Cardiac muscle cell (in vitro differentiated cells and primary cell): ENCODE data around the gene CD244. TPM values are rescaled to one million over a fixed set of nuclear protein-coding genes. Genes with fewer than 3 reads are reported as not detected.

Experiments used
- DNase-seq, 2 donors: peaks; one replicate each; pipeline versions ENCODE4 v3.0.0 to v3.0.0-alpha.2; 2010 to 2017; ENCODE audit warnings: low read depth in 1 of 2, low spot score in 1 of 2
- H3K27ac ChIP-seq: fragments of 200-600 bp; sonication (generic); 2 replicates; pipeline ENCODE4 v1.5.1; 2016
- H3K27me3 ChIP-seq: fragments of 200-600 bp; sonication (generic); 2 replicates; pipeline ENCODE4 v1.6.0; 2016; ENCODE audit warnings: control low read depth
- H3K36me3 ChIP-seq: fragments of 200-600 bp; sonication (generic); 2 replicates; pipeline ENCODE4 v1.5.1; 2016; ENCODE audit warnings: control low read depth
- H3K4me1 ChIP-seq: fragments of 200-600 bp; sonication (generic); 2 replicates; pipeline ENCODE4 v1.8.1; 2017; ENCODE audit warnings: low read depth, mild to moderate bottlenecking, mixed run types
- H3K4me3 ChIP-seq: fragments of 200-600 bp; sonication (generic); 2 replicates; pipeline ENCODE4 v1.5.1; 2016; ENCODE audit warnings: mild to moderate bottlenecking
- H3K9me3 ChIP-seq: fragments of 200-600 bp; sonication (generic); 2 replicates; pipeline ENCODE4 v1.5.1; 2017; ENCODE audit warnings: low read depth, mild to moderate bottlenecking, control low read depth
- CTCF ChIP-seq: IDR thresholded peaks from 2 replicates; pipeline ENCODE4 v1.5.1; 2012; ENCODE audit warnings: low read depth, mild to moderate bottlenecking, low read length
- polyA plus RNA-seq: library from polyadenylated mRNA; unstranded; fragments of >200 nt; fragmentation: Nextera tagmentation; extraction: Ambion mirVana; gene quantifications from 2 replicates; pipeline ENCODE4 v1.2.1, GENCODE V29; 2016
- total RNA-seq: library from RNA; depleted of rRNA; stranded (reverse); fragments of >200 nt; gene quantifications from 2 replicates; pipeline ENCODE4 v1.2.3, GENCODE V29; 2016

The CD244 gene
- total and polyA plus RNA-seq, 2 experiments from 2014 or later = 0.11 TPM; not detected in 1

GRCh38 chr1:160835751-160836150 lies 26.9 kb downstream of the CD244 start:
- Histone ChIP-seq H3K4me3 (no peak overlapping the region), H3K36me3 (no peaks in the 10 kb centered on the region), H3K4me1 (peaks cover 7% of the 10 kb centered on the region), H3K9me3 (no peaks in the 10 kb centered on the region), H3K27ac (no peak overlapping the region), H3K27me3 (peaks cover 15% of the 10 kb centered on the region)
- DNase-seq = no peak
- no peak for TF ChIP-seq CTCF

GRCh38 chr1:160834945-160835565 lies 27.6 kb downstream of the CD244 start:
- peaks cover 15% of the 10 kb centered on the region for H3K27me3 ChIP-seq
- no peaks in the 10 kb centered on the region for H3K36me3 ChIP-seq
- TF ChIP-seq CTCF = peak; percentile 60
- peak; percentile 74 to 79 for DNase-seq
- peaks cover 7% of the 10 kb centered on the region for H3K4me1 ChIP-seq
- H3K9me3 ChIP-seq = no peaks in the 10 kb centered on the region
- H3K4me3 ChIP-seq = no peak overlapping the region
- H3K27ac ChIP-seq = no peak overlapping the region

- Histone ChIP-seq H3K4me1 (peaks cover 7% of the 10 kb centered on the region), H3K9me3 (no peaks in the 10 kb centered on the region), H3K4me3 (no peak overlapping the region), H3K27ac (no peak overlapping the region), H3K36me3 (no peaks in the 10 kb centered on the region), H3K27me3 (peaks cover 9% of the 10 kb centered on the region)
- DNase-seq = peak; percentile 71 to 86
- peak; percentile 71 for TF ChIP-seq CTCF
Measured at GRCh38 chr1:160830321-160831153, 32.1 kb downstream of the CD244 start.

GRCh38 chr1:160829766-160830165 lies 32.9 kb downstream of the CD244 start:
- no peak for TF ChIP-seq CTCF
- no peaks in the 10 kb centered on the region for H3K9me3 ChIP-seq
- no peak for DNase-seq

GRCh38 chr1:160827418-160827817 lies 35.3 kb downstream of the CD244 start:
- Histone ChIP-seq H3K27me3 (peaks cover 9% of the 10 kb centered on the region), H3K27ac (no peak overlapping the region), H3K4me3 (no peak overlapping the region), H3K36me3 (no peaks in the 10 kb centered on the region), H3K9me3 (no peaks in the 10 kb centered on the region), H3K4me1 (peaks cover 7% of the 10 kb centered on the region)
- peak in 1 of 2 donors; percentile 66 for DNase-seq
- no peak for TF ChIP-seq CTCF

More at GRCh38 chr1:160829766-160830165, 32.9 kb downstream of the CD244 start:
- H3K4me1 ChIP-seq = peaks cover 7% of the 10 kb centered on the region
- no peak overlapping the region for H3K27ac ChIP-seq
- H3K36me3 ChIP-seq = no peaks in the 10 kb centered on the region
- H3K27me3 ChIP-seq = peaks cover 9% of the 10 kb centered on the region
- H3K4me3 ChIP-seq = no peak overlapping the region
